ENCODE data around the gene MPZL2. TPM values are rescaled to one million over a fixed set of nuclear protein-coding genes. Genes with fewer than 3 reads are reported as not detected.

MPZL2 gene
- total and polyA plus RNA-seq, 2 of the 13 experiments (the other 11 are each of a cell fraction or from before 2014, with no cell fraction given) = 27.9 to 53.7 TPM

DNA sequence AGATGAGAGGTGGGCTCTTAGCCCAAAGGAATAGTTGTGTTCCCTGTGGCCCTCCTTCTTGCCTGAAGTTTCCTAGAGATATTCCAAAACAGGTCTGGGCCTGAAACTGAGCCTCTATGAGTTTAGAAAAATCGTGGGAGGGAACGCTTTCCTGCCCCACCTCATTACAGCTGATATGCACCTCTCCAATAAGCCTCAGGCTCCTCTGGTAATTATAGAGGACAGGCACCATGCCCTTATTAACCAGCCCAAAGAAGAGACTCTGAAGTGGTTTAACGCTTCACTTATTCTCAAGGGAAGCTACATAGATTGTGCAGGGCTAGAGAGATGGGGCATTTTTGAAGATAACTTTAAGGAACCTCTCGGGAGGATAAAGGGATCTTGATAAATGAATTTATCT is 3.4 kb upstream of the MPZL2 start:
- ChIA-PET CTCF (ENCODE audit: low intra/inter-chr PET ratio, low total read pairs) (no interaction called here), POLR2A (no interaction called here)
- H3K79me2 ChIP-seq (ENCODE audit: insufficient read depth, low read length) = peaks cover 7% of the 10 kb centered on the region
- DNase-seq (ENCODE audit: low spot score) = no peak
- BruUV-seq (replicated peaks) = no TSS peak
- no peak for FAIRE-seq
- WGBS (ENCODE audit: low lambda C conversion rate) = 40% methylated on average over 4 of the region's 4 CpGs
- H3K27ac ChIP-seq (ENCODE audit: extremely low read length, insufficient read depth, low read length) = no peak overlapping the region
- TF ChIP-seq ZNF382 (CRISPR knock-in tag; IDR thresholded peaks at IDR 0.05; ENCODE audit: borderline replicate concordance) = no peak
- no peak for TF ChIP-seq DNMT1 (CRISPR knock-in tag; IDR thresholded peaks at IDR 0.05)
- TF ChIP-seq, protein P1, sequence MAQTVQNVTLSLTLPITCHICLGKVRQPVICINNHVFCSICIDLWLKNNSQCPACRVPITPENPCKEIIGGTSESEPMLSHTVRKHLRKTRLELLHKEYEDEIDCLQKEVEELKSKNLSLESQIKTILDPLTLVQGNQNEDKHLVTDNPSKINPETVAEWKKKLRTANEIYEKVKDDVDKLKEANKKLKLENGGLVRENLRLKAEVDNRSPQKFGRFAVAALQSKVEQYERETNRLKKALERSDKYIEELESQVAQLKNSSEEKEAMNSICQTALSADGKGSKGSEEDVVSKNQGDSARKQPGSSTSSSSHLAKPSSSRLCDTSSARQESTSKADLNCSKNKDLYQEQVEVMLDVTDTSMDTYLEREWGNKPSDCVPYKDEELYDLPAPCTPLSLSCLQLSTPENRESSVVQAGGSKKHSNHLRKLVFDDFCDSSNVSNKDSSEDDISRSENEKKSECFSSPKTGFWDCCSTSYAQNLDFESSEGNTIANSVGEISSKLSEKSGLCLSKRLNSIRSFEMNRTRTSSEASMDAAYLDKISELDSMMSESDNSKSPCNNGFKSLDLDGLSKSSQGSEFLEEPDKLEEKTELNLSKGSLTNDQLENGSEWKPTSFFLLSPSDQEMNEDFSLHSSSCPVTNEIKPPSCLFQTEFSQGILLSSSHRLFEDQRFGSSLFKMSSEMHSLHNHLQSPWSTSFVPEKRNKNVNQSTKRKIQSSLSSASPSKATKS (CRISPR knock-in tag; IDR thresholded peaks at IDR 0.05) = no peak
- TF ChIP-seq ZSCAN21 (CRISPR knock-in tag; IDR thresholded peaks at IDR 0.05; ENCODE audit: borderline replicate concordance) = no peak
- no peak for TF ChIP-seq ZNF572 (CRISPR knock-in tag; IDR thresholded peaks at IDR 0.05)
- TF ChIP-seq FLYWCH1 (CRISPR knock-in tag; IDR thresholded peaks at IDR 0.05) = no peak
- TF ChIP-seq REXO4 (CRISPR knock-in tag; IDR thresholded peaks at IDR 0.05; ENCODE audit: borderline replicate concordance) = no peak
- no peak for TF ChIP-seq FOXC1 (CRISPR knock-in tag; IDR thresholded peaks at IDR 0.05; ENCODE audit: borderline replicate concordance)
- TF ChIP-seq KMT2A (CRISPR knock-in tag; IDR thresholded peaks at IDR 0.05) = no peak
- TF ChIP-seq, protein P2, sequence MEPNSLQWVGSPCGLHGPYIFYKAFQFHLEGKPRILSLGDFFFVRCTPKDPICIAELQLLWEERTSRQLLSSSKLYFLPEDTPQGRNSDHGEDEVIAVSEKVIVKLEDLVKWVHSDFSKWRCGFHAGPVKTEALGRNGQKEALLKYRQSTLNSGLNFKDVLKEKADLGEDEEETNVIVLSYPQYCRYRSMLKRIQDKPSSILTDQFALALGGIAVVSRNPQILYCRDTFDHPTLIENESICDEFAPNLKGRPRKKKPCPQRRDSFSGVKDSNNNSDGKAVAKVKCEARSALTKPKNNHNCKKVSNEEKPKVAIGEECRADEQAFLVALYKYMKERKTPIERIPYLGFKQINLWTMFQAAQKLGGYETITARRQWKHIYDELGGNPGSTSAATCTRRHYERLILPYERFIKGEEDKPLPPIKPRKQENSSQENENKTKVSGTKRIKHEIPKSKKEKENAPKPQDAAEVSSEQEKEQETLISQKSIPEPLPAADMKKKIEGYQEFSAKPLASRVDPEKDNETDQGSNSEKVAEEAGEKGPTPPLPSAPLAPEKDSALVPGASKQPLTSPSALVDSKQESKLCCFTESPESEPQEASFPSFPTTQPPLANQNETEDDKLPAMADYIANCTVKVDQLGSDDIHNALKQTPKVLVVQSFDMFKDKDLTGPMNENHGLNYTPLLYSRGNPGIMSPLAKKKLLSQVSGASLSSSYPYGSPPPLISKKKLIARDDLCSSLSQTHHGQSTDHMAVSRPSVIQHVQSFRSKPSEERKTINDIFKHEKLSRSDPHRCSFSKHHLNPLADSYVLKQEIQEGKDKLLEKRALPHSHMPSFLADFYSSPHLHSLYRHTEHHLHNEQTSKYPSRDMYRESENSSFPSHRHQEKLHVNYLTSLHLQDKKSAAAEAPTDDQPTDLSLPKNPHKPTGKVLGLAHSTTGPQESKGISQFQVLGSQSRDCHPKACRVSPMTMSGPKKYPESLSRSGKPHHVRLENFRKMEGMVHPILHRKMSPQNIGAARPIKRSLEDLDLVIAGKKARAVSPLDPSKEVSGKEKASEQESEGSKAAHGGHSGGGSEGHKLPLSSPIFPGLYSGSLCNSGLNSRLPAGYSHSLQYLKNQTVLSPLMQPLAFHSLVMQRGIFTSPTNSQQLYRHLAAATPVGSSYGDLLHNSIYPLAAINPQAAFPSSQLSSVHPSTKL (CRISPR knock-in tag; IDR thresholded peaks at IDR 0.05) = no peak
- TF ChIP-seq, protein P3, sequence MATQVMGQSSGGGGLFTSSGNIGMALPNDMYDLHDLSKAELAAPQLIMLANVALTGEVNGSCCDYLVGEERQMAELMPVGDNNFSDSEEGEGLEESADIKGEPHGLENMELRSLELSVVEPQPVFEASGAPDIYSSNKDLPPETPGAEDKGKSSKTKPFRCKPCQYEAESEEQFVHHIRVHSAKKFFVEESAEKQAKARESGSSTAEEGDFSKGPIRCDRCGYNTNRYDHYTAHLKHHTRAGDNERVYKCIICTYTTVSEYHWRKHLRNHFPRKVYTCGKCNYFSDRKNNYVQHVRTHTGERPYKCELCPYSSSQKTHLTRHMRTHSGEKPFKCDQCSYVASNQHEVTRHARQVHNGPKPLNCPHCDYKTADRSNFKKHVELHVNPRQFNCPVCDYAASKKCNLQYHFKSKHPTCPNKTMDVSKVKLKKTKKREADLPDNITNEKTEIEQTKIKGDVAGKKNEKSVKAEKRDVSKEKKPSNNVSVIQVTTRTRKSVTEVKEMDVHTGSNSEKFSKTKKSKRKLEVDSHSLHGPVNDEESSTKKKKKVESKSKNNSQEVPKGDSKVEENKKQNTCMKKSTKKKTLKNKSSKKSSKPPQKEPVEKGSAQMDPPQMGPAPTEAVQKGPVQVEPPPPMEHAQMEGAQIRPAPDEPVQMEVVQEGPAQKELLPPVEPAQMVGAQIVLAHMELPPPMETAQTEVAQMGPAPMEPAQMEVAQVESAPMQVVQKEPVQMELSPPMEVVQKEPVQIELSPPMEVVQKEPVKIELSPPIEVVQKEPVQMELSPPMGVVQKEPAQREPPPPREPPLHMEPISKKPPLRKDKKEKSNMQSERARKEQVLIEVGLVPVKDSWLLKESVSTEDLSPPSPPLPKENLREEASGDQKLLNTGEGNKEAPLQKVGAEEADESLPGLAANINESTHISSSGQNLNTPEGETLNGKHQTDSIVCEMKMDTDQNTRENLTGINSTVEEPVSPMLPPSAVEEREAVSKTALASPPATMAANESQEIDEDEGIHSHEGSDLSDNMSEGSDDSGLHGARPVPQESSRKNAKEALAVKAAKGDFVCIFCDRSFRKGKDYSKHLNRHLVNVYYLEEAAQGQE (IDR thresholded peaks at IDR 0.05; ENCODE audit: borderline replicate concordance in 1 of 2, low read depth in 1 of 2, low read length in 2 of 2) = no peak
- TF ChIP-seq ZFP82 (CRISPR knock-in tag; IDR thresholded peaks at IDR 0.05; ENCODE audit: borderline replicate concordance) = no peak
- no peak for TF ChIP-seq NFATC3 (CRISPR knock-in tag; IDR thresholded peaks at IDR 0.05)
- no peak for TF ChIP-seq JUN (CRISPR knock-in tag; IDR thresholded peaks at IDR 0.05)
- TF ChIP-seq, protein P4, sequence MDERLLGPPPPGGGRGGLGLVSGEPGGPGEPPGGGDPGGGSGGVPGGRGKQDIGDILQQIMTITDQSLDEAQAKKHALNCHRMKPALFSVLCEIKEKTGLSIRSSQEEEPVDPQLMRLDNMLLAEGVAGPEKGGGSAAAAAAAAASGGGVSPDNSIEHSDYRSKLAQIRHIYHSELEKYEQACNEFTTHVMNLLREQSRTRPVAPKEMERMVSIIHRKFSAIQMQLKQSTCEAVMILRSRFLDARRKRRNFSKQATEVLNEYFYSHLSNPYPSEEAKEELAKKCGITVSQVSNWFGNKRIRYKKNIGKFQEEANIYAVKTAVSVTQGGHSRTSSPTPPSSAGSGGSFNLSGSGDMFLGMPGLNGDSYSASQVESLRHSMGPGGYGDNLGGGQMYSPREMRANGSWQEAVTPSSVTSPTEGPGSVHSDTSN (CRISPR knock-in tag; IDR thresholded peaks at IDR 0.05) = no peak
- no peaks in the 10 kb centered on the region for H4K20me1 ChIP-seq (ENCODE audit: insufficient read depth, low read length)
- no peaks in the 10 kb centered on the region for H3K9me3 ChIP-seq (ENCODE audit: low read length)
- in situ Hi-C loops (cut with HindIII; ENCODE audit: extremely low pct_ligation_motif_present, low pct_unique_long_range_greater_than_20kb) (no loop called here), intact Hi-C loops (cut with micrococcal nuclease; ENCODE audit: unreplicated experiment) (no loop called here)
- peaks cover 0 to 2% of the 10 kb centered on the region in 2 experiments; a peak in 1 of 5 replicates for H3K36me3 ChIP-seq (replicated peaks in 1 of 2; ENCODE audit: control insufficient read depth in 1 of 2, insufficient read depth in 2 of 2, low read length in 2 of 2)
- no peak overlapping the region for H3K9ac ChIP-seq (ENCODE audit: insufficient read depth, low read depth, low read length)
- H3K4me2 ChIP-seq (ENCODE audit: low read depth, low read length) = no peak overlapping the region
- peaks cover 31% of the 10 kb centered on the region for H3K4me1 ChIP-seq (ENCODE audit: insufficient read depth, low read length)
- H3K4me3 ChIP-seq (replicated peaks in 1 of 3; ENCODE audit: insufficient read depth in 1 of 3, low read depth in 2 of 3, low read length in 3 of 3) = no peak overlapping the region
- no peak for ATAC-seq
- H3K27me3 ChIP-seq (ENCODE audit: control insufficient read depth in 1 of 2, insufficient read depth in 2 of 2, low read length in 2 of 2) = peaks cover 1 to 22% of the 10 kb centered on the region in 2 experiments; a peak in 4 of 5 replicates
- H2AFZ ChIP-seq (ENCODE audit: low read length) = no peak overlapping the region
